ENCODE data around the gene SPPL2B. TPM values are rescaled to one million over a fixed set of nuclear protein-coding genes. Genes with fewer than 3 reads are reported as not detected.

The SPPL2B gene
- total and polyA plus RNA-seq, 2 donors, result 26.9 to 40.9 TPM

DNA sequence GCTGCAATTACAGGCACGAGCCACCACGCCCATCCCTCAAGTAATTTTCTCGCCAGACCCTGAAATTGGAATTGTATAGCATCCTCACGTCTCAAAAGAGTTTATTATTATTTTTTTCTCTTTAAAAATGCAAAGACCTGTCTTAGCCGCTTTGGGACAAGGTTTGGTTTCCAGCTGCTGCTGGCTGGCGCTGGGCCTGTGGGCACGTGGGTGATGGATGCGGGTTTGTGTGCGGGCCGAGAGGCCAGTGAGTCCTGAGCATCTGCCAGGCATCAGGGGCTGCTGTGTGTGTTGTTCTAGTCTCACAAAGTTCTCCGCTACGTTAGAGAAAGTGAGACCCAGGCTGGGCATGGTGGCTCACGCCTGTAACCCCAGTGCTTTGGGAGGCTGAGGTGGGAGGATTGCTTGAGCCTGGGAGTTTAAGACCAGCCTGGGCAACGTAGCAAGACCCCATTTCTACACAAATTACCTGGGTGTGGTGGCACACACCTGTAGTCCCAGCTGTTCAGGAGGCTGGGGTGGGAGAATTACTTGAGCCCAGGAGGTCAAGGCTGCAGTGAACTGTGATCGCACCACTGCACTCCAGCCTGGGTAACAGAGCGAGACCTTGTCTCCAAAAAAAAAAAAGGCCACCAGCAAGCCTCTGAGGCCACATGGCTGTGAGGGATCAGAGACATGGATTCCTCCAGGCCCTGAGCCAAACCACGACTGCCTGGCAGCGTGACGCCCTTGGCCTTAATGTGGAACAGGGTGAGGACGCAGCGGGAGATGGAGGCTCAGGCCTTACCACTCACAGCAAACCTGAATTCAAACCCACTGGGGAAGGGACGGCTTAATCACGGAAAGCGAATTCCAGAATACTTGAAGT lies 26.9 kb downstream of the SPPL2B start:
- WGBS, result 87% methylated on average over 24 of the region's 24 CpGs
- Histone ChIP-seq H3K4me1 (ENCODE audit: insufficient read depth) (no peaks in the 10 kb centered on the region), H3K36me3 (ENCODE audit: insufficient read depth) (peaks cover 2% of the 10 kb centered on the region), H3K4me3 (ENCODE audit: low read depth, low read length) (no peak overlapping the region), H3K27ac (ENCODE audit: low read depth) (no peak overlapping the region)
- no peak for DNase-seq (ENCODE audit: extremely low spot score)

DNA sequence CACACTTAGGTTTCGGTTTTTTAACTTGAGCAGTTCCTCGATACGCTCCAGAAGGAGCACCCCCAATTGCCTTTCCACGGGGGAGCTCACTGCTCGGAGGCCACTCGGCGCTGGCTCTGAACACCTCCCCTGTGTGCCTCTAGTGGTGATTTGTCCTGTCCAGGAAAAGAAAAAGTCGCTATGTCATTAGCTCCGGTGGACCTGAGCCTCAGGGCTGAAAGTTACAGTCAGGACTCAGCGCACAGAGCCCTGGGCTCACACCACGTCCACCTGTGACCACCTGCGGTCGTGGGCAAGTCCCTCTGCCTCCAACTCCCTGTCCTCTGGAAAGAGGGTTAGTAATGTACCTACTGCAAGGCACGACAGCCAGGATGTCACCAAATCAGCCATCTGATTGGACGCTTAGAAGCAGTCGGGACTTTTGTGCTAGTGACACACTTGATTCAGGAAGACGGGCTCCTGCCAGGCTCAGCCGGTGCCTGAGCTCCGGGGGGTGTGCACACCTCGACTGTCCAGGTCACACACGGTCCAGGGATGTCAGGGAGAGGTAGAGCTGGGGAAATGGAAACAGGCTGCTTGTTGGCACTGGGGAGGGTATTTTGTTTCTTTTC lies 27.7 kb downstream of the SPPL2B start:
- no peak overlapping the region for H3K27ac ChIP-seq (ENCODE audit: low read depth)
- WGBS, result 79% methylated on average over 21 of the region's 21 CpGs
- no peak for DNase-seq (ENCODE audit: extremely low spot score)
- peaks cover 2% of the 10 kb centered on the region for H3K36me3 ChIP-seq (ENCODE audit: insufficient read depth)
- no peaks in the 10 kb centered on the region for H3K4me1 ChIP-seq (ENCODE audit: insufficient read depth)
- no peak overlapping the region for H3K4me3 ChIP-seq (ENCODE audit: low read depth, low read length)

DNA sequence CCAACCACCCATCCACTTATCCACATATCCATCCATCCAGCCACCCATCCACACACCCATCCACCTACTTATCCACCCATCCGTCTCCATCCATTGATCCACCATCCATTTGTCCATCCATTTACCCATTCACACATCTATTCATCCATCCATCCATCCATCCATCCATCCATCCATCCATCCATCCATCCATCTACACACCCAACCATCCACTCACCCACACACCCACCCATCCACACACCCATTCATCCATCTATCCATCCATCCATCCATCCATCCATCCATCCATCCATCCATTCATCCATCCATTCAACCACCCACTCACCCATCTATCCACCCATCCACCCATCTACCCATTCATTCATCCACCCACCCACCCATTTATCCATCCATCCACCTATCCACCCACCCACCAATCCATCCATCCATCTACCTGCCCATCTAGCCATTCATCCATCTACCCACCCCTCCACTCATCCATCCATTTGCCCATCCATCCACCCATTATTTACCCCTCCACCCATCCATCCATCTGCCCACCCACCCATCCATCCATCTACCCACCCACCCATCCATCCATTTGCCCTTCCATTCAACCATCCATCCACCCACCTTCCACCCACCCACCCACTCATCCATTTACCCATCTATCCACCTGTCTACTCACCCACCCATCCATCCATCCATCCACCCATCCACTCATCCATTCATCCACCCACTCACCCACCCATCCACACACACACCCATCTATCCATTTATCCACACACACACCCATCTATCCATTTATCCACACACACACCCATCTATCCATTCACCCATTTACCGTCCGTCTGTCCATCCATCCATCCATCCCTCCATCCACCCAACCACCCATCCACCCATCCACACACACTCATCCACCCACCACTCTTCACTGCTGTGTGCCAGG lies 29.1 kb downstream of the SPPL2B start:
- no peak for DNase-seq (ENCODE audit: extremely low spot score)
- Histone ChIP-seq H3K4me1 (ENCODE audit: insufficient read depth) (no peaks in the 10 kb centered on the region), H3K4me3 (ENCODE audit: low read depth, low read length) (no peak overlapping the region), H3K36me3 (ENCODE audit: insufficient read depth) (peaks cover 2% of the 10 kb centered on the region), H3K27ac (ENCODE audit: low read depth) (no peak overlapping the region)
- WGBS, result 91% methylated on average over 3 of the region's 3 CpGs

DNA sequence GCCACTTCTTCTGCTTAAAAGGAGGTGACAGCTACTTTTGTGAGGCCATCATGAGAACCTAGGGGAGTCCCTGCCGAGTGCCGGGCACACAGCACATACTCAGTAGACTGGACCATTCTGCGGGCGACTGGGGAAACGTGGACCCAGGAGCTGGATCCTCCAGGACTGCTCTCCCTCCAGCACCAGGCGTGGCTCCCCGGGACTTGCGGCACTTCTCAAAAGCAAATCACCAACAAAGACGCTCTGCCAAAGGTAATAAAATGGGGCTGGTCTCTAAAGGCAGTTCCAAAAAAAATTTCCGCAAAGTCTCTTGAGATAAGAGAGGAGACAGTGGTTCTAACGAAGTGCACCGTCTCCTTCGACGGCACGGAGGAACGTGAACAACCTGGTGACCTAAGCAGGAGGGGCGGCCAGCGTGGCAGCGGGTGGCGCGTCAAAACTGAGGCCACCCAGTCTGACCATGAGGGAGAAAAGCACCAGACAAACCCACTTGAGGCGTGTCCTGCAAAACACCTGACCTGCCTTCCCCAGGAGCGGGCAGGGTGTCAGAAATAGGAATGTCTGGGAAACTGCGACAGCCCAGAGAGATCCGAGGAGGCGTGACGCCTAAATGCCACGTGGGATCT lies 30.2 kb downstream of the SPPL2B start:
- Histone ChIP-seq H3K4me3 (ENCODE audit: low read depth, low read length) (no peak overlapping the region), H3K36me3 (ENCODE audit: insufficient read depth) (no peaks in the 10 kb centered on the region), H3K27ac (ENCODE audit: low read depth) (no peak overlapping the region), H3K4me1 (ENCODE audit: insufficient read depth) (no peaks in the 10 kb centered on the region)
- DNase-seq (ENCODE audit: extremely low spot score), result no peak
- 73% methylated on average over 28 of the region's 28 CpGs for WGBS

DNA sequence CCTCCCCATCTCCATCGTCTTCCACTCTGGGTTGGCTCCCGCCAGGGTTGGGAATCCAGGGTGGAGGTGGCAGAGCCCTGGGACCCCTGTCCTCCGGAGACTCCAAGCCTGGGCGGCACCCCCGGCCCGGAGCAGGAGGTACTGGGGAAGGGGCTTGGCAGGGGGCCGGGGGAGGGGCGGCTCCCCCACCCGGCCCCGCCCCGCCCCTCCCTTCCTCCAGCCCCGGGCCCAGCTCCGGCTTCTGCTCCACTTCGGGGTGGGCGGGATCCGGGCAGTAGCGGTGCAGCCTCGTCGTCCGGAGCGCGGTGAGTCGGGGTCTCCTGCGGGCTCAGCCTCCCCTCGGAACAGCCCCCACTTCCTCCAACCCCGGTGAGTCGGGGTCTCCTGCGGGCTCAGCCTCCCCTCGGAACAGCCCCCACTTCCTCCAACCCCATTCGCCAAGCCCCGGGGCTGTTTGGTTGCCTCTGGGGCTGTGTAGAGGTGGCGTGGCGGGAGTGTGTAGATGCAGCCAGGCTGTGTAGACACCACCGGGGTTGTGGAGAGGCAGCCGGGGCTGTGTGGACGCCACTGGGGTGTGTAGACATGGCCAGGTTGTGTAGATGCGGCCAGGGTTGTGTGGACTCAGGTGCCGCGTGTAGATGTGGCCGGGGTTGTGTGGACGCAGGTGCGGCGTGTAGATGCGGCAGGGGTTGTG lies 31.7 kb downstream of the SPPL2B start, which contains the start of gene TMPRSS9:
Gene TMPRSS9, plus strand, starts transcription at position 274 of the 694 bp plus-strand sequence. CDS start 29,521 bp downstream, outside the sequence.
- H3K4me1 ChIP-seq (ENCODE audit: insufficient read depth), result no peaks in the 10 kb centered on the region
- no peak for DNase-seq (ENCODE audit: extremely low spot score)
- 24% methylated on average over 44 of the region's 44 CpGs for WGBS
- no peak within 1 kb of the TSS for H3K4me3 ChIP-seq (ENCODE audit: low read depth, low read length)
- no peak within 1 kb of the TSS for H3K27ac ChIP-seq (ENCODE audit: low read depth)
- H3K36me3 ChIP-seq (ENCODE audit: insufficient read depth), result no peaks in the 10 kb centered on the region

DNA sequence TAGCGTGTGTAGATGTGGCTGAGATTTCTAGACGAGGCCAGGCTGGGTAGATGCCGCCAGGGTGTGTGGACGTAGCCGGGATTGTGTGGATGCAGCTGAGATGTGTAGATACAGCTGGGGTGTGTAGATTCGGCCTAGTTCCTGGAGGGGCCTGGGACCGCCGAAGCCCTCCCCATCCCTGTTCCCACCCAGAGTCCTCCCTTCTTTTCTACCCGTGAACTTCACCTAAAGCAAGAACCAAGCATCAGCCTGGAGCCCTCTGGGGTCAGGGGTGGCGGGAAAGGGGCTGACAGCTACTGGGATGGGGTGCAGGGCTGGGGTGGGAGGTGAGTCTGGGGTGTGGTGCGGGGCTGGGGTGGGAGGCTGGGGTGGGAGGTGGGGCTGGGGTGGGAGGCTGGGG lies 32.3 kb downstream of the SPPL2B start:
- 65% methylated on average over 11 of the region's 11 CpGs for WGBS
- no peak overlapping the region for H3K4me3 ChIP-seq (ENCODE audit: low read depth, low read length)
- no peak for DNase-seq (ENCODE audit: extremely low spot score)
- no peak overlapping the region for H3K27ac ChIP-seq (ENCODE audit: low read depth)
- no peaks in the 10 kb centered on the region for H3K36me3 ChIP-seq (ENCODE audit: insufficient read depth)
- no peaks in the 10 kb centered on the region for H3K4me1 ChIP-seq (ENCODE audit: insufficient read depth)

DNA sequence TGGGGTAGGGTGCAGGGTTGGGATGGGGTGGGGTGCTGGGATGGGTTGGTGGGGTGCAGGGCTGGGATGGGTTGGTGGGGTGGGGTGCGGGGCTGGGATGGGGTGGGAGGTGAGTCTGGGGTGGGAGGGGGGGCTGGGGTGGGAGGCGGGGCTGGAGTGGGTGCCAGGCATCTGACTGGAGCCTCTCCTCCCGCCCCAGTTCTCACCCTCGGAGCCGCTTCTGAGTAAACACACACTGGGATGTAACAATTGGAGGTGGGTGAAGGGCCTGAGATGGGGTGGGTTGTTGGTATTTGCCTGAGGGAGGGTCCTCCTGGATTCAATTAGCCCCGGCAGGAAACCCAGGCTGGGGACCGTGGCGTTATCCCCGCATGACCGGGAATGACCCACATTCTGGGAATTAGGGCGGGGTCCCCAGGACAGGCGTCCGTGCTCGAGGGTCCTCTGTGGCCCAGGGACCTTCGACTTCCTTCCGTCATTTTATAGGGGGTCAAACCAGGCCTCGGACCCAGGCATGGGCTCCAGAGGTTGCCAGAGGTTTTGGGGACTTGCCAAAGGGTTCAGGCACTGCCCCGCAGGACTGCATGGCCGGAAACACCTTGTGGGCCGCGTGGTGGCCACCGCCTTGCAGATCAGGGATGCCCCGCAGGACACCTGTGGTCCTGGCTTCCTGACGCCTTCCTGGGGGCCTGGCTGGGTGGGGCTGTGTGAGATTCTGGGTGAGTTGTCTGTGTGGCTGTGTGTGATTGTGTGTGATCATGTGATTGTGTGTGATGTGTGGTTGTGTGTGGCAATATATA lies 33.0 kb downstream of the SPPL2B start:
- 28% methylated on average over 24 of the region's 24 CpGs for WGBS
- no peaks in the 10 kb centered on the region for H3K36me3 ChIP-seq (ENCODE audit: insufficient read depth)
- H3K4me3 ChIP-seq (ENCODE audit: low read depth, low read length), result no peak overlapping the region
- no peaks in the 10 kb centered on the region for H3K4me1 ChIP-seq (ENCODE audit: insufficient read depth)
- no peak overlapping the region for H3K27ac ChIP-seq (ENCODE audit: low read depth)
- no peak for DNase-seq (ENCODE audit: extremely low spot score)

DNA sequence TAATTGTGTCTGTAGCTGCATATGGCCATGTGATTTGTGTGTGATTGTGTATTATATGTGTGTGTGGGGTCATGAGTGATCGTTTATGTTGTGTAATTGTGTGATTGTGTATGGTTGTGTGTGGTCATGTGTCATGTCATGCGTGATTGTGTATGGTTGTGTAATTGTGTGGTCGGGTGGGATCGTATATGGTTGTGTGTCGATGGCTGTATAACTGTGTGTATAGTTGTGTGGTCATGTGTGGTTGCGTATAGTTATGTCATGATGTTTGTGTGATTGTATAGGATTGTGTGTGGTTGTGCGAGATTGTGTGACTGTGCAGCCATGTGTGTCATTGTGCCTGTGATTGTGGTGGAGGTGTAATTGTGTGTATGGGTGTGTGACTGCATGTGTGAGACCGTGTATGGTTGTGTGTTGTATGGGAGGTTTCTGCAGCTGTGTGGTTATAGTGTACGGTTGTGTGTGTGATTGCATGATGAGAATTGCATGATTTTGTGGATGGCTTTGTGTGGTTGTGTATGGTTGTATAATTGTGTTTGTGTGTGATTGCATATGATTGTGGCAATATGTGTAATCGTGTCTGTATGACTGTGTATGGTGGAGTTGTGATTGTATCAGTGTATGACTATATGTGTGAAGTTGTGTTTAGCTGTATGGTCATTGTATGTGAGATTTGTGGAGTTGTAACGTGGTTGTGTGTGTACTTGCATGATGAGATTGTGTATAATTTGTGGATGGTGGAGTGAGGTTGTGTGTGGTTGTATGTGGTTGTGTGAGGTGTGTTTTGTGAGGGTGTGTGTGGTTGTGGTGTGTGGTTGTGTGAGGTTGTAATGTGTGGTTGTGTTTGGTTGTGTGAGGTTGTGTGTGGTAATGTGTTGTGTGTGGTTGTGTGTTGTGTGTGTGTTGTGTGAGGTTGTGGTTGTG lies 33.8 kb downstream of the SPPL2B start:
- no peaks in the 10 kb centered on the region for H3K36me3 ChIP-seq (ENCODE audit: insufficient read depth)
- no peak overlapping the region for H3K27ac ChIP-seq (ENCODE audit: low read depth)
- 92% methylated on average over 11 of the region's 11 CpGs for WGBS
- H3K4me1 ChIP-seq (ENCODE audit: insufficient read depth), result no peaks in the 10 kb centered on the region
- no peak for DNase-seq (ENCODE audit: extremely low spot score)
- no peak overlapping the region for H3K4me3 ChIP-seq (ENCODE audit: low read depth, low read length)

DNA sequence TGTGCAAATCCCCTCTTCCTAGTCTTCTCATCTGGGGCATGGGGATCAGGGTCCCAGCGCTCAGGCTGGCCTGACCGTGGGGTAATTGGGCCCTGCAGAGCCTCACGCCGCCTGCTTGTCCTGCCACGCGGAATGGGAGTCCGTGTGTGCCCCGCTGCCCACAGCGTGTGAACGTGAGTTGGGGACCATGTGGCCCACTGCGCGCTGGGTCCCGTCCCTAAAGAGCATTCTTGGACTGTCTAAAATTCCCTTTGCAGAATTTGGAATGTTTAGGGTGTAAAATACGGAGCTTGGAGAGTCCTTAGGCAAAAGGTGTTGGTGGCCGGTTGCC lies 34.5 kb downstream of the SPPL2B start:
- no peak overlapping the region for H3K27ac ChIP-seq (ENCODE audit: low read depth)
- no peak overlapping the region for H3K4me3 ChIP-seq (ENCODE audit: low read depth, low read length)
- no peak for DNase-seq (ENCODE audit: extremely low spot score)
- no peaks in the 10 kb centered on the region for H3K36me3 ChIP-seq (ENCODE audit: insufficient read depth)
- 74% methylated on average over 15 of the region's 15 CpGs for WGBS
- H3K4me1 ChIP-seq (ENCODE audit: insufficient read depth), result no peaks in the 10 kb centered on the region

DNA sequence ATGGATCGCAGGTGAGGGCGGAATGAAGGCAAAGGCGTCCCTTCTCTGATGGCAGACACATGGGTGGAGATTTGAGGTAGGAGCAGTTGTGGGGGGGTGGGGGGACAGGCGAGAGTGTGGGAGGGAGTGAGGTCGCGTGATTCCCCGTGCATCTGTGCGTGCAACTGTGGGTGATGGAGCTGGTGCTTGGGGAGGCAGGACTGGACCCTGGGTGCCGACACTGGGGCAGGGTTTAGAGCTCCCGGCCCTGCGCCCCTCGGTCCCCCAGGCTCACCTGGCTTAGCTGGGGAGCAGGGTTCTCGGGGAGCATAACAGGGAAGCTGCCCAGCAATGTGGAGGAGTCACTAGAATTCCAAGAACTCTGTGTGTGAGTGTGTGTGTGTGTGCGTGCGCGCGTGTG lies 34.9 kb downstream of the SPPL2B start:
- DNase-seq (ENCODE audit: extremely low spot score), result no peak
- no peaks in the 10 kb centered on the region for H3K36me3 ChIP-seq (ENCODE audit: insufficient read depth)
- 73% methylated on average over 17 of the region's 17 CpGs for WGBS
- no peak overlapping the region for H3K4me3 ChIP-seq (ENCODE audit: low read depth, low read length)
- H3K4me1 ChIP-seq (ENCODE audit: insufficient read depth), result no peaks in the 10 kb centered on the region
- no peak overlapping the region for H3K27ac ChIP-seq (ENCODE audit: low read depth)

DNA sequence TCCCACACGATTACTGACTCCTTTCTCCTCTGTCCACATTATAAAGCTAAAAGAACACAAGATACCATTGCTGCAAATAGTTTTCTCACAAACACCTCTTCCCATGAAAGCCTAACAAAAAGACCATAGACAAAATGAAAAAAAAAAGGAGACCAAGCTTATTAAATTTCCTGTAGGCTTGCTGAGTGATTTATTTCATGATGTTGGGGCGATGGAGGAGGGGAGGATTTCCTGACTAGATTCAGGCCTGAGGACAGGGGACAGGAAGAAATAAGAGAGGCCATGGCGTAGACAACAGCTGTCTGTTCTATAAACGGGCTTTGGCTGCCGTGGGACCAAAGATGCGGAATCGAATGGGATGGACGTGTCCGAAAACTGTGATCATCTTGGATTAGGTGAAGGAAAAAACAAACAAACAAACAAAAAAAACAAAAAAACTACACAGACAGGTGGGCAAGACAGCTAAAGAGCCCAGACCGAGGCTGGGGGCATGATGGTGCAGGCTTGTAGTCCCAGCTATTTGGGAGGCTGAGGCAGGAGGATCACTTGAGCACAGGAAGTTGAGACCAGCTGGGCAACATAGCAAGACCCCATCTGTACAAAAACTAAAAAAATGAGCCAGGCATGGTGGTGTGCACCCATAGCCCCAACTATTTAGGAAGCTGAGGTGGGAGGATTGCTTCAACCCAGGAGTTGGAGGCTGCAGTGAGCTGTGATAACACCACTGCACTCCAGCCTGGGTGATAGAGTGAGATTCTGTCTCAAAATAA lies 36.9 kb downstream of the SPPL2B start:
- Histone ChIP-seq H3K4me1 (ENCODE audit: insufficient read depth) (no peaks in the 10 kb centered on the region), H3K4me3 (ENCODE audit: low read depth, low read length) (no peak overlapping the region), H3K27ac (ENCODE audit: low read depth) (no peak overlapping the region), H3K36me3 (ENCODE audit: insufficient read depth) (no peaks in the 10 kb centered on the region)
- WGBS, result 48% methylated on average over 10 of the region's 10 CpGs
- DNase-seq (ENCODE audit: extremely low spot score), result no peak
